ENCODE results near the gene KLHDC4. TPM values are rescaled to one million over a fixed set of nuclear protein-coding genes. Genes with fewer than 3 reads are reported as not detected.

KLHDC4 gene
- total and polyA plus RNA-seq, 2 donors (not counting 1 experiment from before 2014, with no cell fraction given) = 51.3 to 90.8 TPM

GRCh38 chr16:87698241-87698640 lies 67.5 kb downstream of the KLHDC4 start:
- Mint-ChIP-seq H3K4me3 (peak overlapping the region; percentile 46), H3K9me3 (ENCODE audit: insufficient read depth) (no peaks in the 10 kb centered on the region), H3K4me1 (peaks cover 47% of the 10 kb centered on the region), H3K27ac (peak overlapping the region; percentile 78), H3K27me3 (no peaks in the 10 kb centered on the region)
- WGBS (ENCODE audit: insufficient coverage) = 77% methylated on average over 7 of the region's 7 CpGs
- Histone ChIP-seq H3K4me3 (ENCODE audit: control extremely low read depth in 1 of 5, extremely low read depth in 1 of 5, insufficient read depth in 1 of 5, low read depth in 2 of 5, low read length in 4 of 5) (no peak overlapping the region), H2AFZ (ENCODE audit: insufficient read depth, low read depth, low read length, poor library complexity, severe bottlenecking) (no peak overlapping the region), H3K4me2 (replicated peaks; ENCODE audit: low read depth, low read length, poor library complexity, severe bottlenecking) (peak overlapping the region; percentile 50), H3K9me3 (ENCODE audit: control extremely low read depth in 1 of 3, control insufficient read depth in 2 of 3, insufficient read depth in 1 of 3, low read length in 2 of 3) (no peaks in the 10 kb centered on the region), H3K27me3 (replicated peaks in 1 of 4; ENCODE audit: control extremely low read depth in 1 of 4, control insufficient read depth in 3 of 4, insufficient read depth in 4 of 4, low read length in 3 of 4) (no peaks in the 10 kb centered on the region), H3K79me2 (ENCODE audit: control insufficient read depth, insufficient read depth, low read length) (no peaks in the 10 kb centered on the region), H3K27ac (ENCODE audit: low read length in 2 of 2) (no peak overlapping the region), H3K4me1 (ENCODE audit: control insufficient read depth in 2 of 2, insufficient read depth in 2 of 2, low read length in 2 of 2) (peaks cover 37 to 58% of the 10 kb centered on the region in 2 donors), H3K9ac (ENCODE audit: low read length) (no peak overlapping the region), H4K20me1 (ENCODE audit: control insufficient read depth, insufficient read depth, low read length, poor library complexity, severe bottlenecking) (no peaks in the 10 kb centered on the region), H3K36me3 (replicated peaks in 1 of 2; ENCODE audit: control extremely low read depth in 1 of 2, control insufficient read depth in 1 of 2, extremely low read depth in 1 of 2, insufficient read depth in 2 of 2, low read length in 1 of 2) (peaks cover 0 to 6% of the 10 kb centered on the region in 2 experiments)
- ChIA-PET CTCF (interaction anchor here (1.0 to 2.0 kb wide), 3 partner anchors 32 to 70 kb away, joined by 3 to 6 read pairs (median 4); no protein-coding TSS in a partner anchor), POLR2A (interaction anchor here (1.3 kb wide), 1 partner anchor 26 kb away, joined by 3 read pairs; no protein-coding TSS in a partner anchor)
- ATAC-seq (ENCODE audit: low read depth) (no peak), DNase-seq (peak; percentile 30)
- no peak for TF ChIP-seq EZH2 (IDR thresholded peaks at IDR 0.05; ENCODE audit: borderline replicate concordance, insufficient read depth, low read depth, low read length, poor library complexity, severe bottlenecking)
- TF ChIP-seq CTCF (IDR thresholded peaks at IDR 0.05) = no peak
- intact Hi-C loops (cut with micrococcal nuclease) = no loop called here

DNA sequence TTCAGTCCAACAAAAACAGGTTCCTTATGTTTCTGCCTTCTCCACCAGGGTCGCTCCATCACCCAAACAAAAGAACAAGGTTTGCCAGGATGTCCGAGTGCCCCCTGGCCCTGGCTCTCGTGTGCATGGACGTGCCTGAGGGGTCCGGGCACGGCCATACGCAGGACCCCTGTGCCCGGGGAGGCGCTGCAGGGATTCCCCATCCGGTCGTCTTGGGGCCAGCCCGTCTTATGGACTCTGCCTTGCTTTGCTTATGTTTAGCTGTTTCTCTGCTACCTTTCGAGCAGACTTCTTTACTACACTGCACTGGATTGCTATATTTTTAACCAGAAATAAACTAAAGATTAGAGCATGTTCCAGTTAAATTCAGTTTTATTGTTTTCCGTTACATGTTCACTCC lies 68.0 kb downstream of the KLHDC4 start:
- H3K9me3 ChIP-seq (ENCODE audit: control extremely low read depth in 1 of 3, control insufficient read depth in 2 of 3, insufficient read depth in 1 of 3, low read length in 2 of 3) = no peaks in the 10 kb centered on the region
- H3K36me3 ChIP-seq (replicated peaks in 1 of 2; ENCODE audit: control extremely low read depth in 1 of 2, control insufficient read depth in 1 of 2, extremely low read depth in 1 of 2, insufficient read depth in 2 of 2, low read length in 1 of 2) = peaks cover 0 to 5% of the 10 kb centered on the region in 2 experiments
- peak overlapping the region; percentile 46 for H3K4me3 Mint-ChIP-seq
- no peaks in the 10 kb centered on the region for H4K20me1 ChIP-seq (ENCODE audit: control insufficient read depth, insufficient read depth, low read length, poor library complexity, severe bottlenecking)
- no peak overlapping the region for H2AFZ ChIP-seq (ENCODE audit: insufficient read depth, low read depth, low read length, poor library complexity, severe bottlenecking)
- 82% methylated on average over 12 of the region's 14 CpGs for WGBS (ENCODE audit: insufficient coverage)
- TF ChIP-seq CTCF (IDR thresholded peaks at IDR 0.05) (no peak), EZH2 (IDR thresholded peaks at IDR 0.05; ENCODE audit: borderline replicate concordance, insufficient read depth, low read depth, low read length, poor library complexity, severe bottlenecking) (no peak)
- ChIA-PET POLR2A (no interaction called here), CTCF (no interaction called here)
- no peak overlapping the region for H3K4me2 ChIP-seq (replicated peaks; ENCODE audit: low read depth, low read length, poor library complexity, severe bottlenecking)
- H3K9ac ChIP-seq (ENCODE audit: low read length) = no peak overlapping the region
- intact Hi-C loops (cut with micrococcal nuclease) = no loop called here
- no peak overlapping the region for H3K27ac ChIP-seq (ENCODE audit: low read length in 2 of 2)
- H3K4me3 ChIP-seq (ENCODE audit: control extremely low read depth in 1 of 5, extremely low read depth in 1 of 5, insufficient read depth in 1 of 5, low read depth in 2 of 5, low read length in 4 of 5) = no peak overlapping the region
- DNase-seq = no peak
- peak overlapping the region; percentile 78 for H3K27ac Mint-ChIP-seq
- H3K27me3 ChIP-seq (replicated peaks in 1 of 4; ENCODE audit: control extremely low read depth in 1 of 4, control insufficient read depth in 3 of 4, insufficient read depth in 4 of 4, low read length in 3 of 4) = no peaks in the 10 kb centered on the region
- no peaks in the 10 kb centered on the region for H3K27me3 Mint-ChIP-seq
- H3K79me2 ChIP-seq (ENCODE audit: control insufficient read depth, insufficient read depth, low read length) = no peaks in the 10 kb centered on the region
- H3K9me3 Mint-ChIP-seq (ENCODE audit: insufficient read depth) = no peaks in the 10 kb centered on the region
- ATAC-seq (ENCODE audit: low read depth) = no peak
- peaks cover 43% of the 10 kb centered on the region for H3K4me1 Mint-ChIP-seq
- peaks cover 33 to 54% of the 10 kb centered on the region in 2 donors for H3K4me1 ChIP-seq (ENCODE audit: control insufficient read depth in 2 of 2, insufficient read depth in 2 of 2, low read length in 2 of 2)

Measured in B cell (primary cell).